Measurements from ENCODE around the gene SEMA4B.

DNA sequence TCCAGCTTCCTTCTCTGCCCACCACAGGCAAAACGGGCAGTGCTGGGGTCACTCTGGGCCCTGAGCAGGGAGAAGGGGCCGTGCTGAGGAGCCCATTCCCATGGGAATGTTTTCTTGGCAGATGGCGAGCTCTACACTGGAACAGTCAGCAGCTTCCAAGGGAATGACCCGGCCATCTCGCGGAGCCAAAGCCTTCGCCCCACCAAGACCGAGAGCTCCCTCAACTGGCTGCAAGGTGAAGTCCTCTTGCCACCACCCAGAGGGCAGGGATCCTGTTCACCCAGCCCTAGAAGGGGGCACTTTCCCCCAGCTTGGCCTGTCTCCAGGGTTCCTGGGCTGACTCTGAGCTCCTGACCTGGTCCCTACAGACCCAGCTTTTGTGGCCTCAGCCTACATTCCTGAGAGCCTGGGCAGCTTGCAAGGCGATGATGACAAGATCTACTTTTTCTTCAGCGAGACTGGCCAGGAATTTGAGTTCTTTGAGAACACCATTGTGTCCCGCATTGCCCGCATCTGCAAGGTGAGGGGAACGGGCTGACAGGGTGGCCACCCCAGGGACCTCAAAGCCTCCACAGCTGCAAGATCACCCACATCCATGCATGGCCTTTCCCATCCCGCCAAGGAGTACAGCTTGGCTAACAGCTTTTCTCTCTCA, 20.2 kb downstream of the SEMA4B start:
- no peak for TF ChIP-seq BRF1 (IDR thresholded peaks at IDR 0.05; ENCODE audit: borderline replicate concordance, extremely low read depth, insufficient read length)
- no peak for TF ChIP-seq TCF7 (IDR thresholded peaks at IDR 0.05; ENCODE audit: borderline replicate concordance)
- no peak for TF ChIP-seq HCFC1 (IDR thresholded peaks at IDR 0.05; ENCODE audit: low read depth, low read length)
